ENCODE measurements around the gene TMEM235. TPM values are rescaled to one million over a fixed set of nuclear protein-coding genes. Genes with fewer than 3 reads are reported as not detected.

Gene TMEM235
- total and polyA plus RNA-seq, 9 of the 15 experiments (the other 6 are each of a cell fraction or from before 2014, with no cell fraction given), result not detected

DNA sequence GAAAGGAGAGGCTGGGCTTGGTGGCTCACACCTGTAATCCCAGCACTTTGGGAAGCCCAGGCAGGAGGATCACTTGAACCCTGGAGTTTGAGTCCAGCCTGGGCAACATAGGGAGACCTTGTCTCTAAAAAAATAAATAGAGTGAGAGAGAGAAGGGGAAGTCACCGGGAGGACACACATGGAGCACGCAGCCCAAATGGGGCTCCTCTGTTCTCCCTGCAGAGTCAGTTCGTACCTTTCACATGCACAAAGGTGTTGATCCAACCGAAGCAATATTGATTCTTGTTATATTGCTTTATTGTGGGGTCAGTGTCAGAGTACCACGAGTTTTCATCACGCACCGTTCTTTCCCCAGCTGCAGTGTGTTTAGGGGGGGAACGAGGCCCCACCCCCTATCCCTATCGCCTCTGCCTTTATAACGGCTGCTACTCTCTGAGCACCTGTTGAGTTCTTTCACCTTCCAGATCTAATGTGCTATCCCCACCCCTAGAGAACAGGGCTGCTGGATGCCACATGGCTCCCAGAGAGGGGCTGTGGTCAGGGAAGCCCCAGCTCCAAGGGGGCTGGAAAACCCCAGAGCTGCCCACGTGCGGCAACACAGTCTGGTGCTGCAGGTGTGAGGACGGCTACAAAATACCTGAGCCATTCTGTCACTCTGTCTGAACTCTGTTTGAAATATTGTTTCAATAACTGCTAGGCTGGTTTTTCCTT, 1.0 kb upstream of the TMEM235 start:
- intact Hi-C loops (cut with micrococcal nuclease), result no loop called here
- no peaks in the 10 kb centered on the region for H3K27me3 ChIP-seq (ENCODE audit: control insufficient read depth in 2 of 2, insufficient read depth in 2 of 2, low read length in 2 of 2)
- FAIRE-seq, result peak; percentile 35

More for the DNA sequence above, 1.0 kb upstream of the TMEM235 start:
- Histone ChIP-seq H3K79me2 (ENCODE audit: control insufficient read depth, insufficient read depth, low read length) (no peaks in the 10 kb centered on the region), H3K4me1 (replicated peaks in 1 of 2; ENCODE audit: control insufficient read depth in 2 of 2, insufficient read depth in 2 of 2, low read length in 2 of 2) (peaks cover 0 to 42% of the 10 kb centered on the region in 2 experiments; a peak in 3 of 5 replicates), H3K36me3 (ENCODE audit: control insufficient read depth, insufficient read depth, low read length) (peaks cover 2% of the 10 kb centered on the region; the same call in 1 of the 3 replicates), H3K27ac (ENCODE audit: extremely low read depth, low read depth, low read length) (no peak overlapping the region), H3K9me1 (ENCODE audit: control insufficient read depth, insufficient read depth, low read length) (no peaks in the 10 kb centered on the region), H3K9ac (ENCODE audit: insufficient read depth in 1 of 2, low read depth in 2 of 2, low read length in 2 of 2) (0 out of 4 replicates have a peak overlapping the region, but pooled peaks of 1 of the 2 experiments have one; percentile 43), H3K4me2 (ENCODE audit: insufficient read depth, low read length) (no peak overlapping the region), H4K20me1 (replicated peaks; ENCODE audit: control insufficient read depth, insufficient read depth, low read length) (0 out of 2 replicates have a peak, but pooled peaks cover 2% of the 10 kb centered on the region), H2AFZ (ENCODE audit: low read depth, low read length) (peak overlapping the region; percentile 52; the same call in 1 of the 2 replicates), H3K4me3 (no peak overlapping the region), H3K9me3 (replicated peaks; ENCODE audit: control insufficient read depth, insufficient read depth, low read depth, low read length) (no peaks in the 10 kb centered on the region)
- no peak for ATAC-seq
- ChIA-PET POLR2A (interaction anchor here (0.6 kb wide), 2 partner anchors 35 to 62 kb away, joined by 3 to 4 read pairs; no protein-coding TSS in a partner anchor), CTCF (ENCODE audit: low intra/inter-chr PET ratio) (no interaction called here)
- TF ChIP-seq ZNF316 (IDR thresholded peaks at IDR 0.05), result no peak
- TF ChIP-seq HMGXB4 (CRISPR knock-in tag; IDR thresholded peaks at IDR 0.05), result no peak
- peak; percentile 81 for TF ChIP-seq ZNF263 (CRISPR knock-in tag; IDR thresholded peaks at IDR 0.05; ENCODE audit: borderline replicate concordance)
- TF ChIP-seq L3MBTL2 (IDR thresholded peaks at IDR 0.05), result peak; percentile 32; the same call in 1 of the 2 replicates
- in situ Hi-C loops (cut with MboI), result no loop called here
- peak in 2 of 4 experiments; percentile 60 for DNase-seq (ENCODE audit: extremely low read depth in 1 of 4, low spot score in 3 of 4)
- 20% methylated on average over 13 of the region's 13 CpGs for WGBS (ENCODE audit: insufficient coverage, low coverage, missing lambda C conversion rate)
- BruUV-seq (replicated peaks), result no TSS peak
